Measurements from ENCODE around the gene PIMREG. TPM values are rescaled to one million over a fixed set of nuclear protein-coding genes. Genes with fewer than 3 reads are reported as not detected.

PIMREG gene
- polyA plus RNA-seq, 1 donor from 2014 or later: 6.0 TPM

DNA sequence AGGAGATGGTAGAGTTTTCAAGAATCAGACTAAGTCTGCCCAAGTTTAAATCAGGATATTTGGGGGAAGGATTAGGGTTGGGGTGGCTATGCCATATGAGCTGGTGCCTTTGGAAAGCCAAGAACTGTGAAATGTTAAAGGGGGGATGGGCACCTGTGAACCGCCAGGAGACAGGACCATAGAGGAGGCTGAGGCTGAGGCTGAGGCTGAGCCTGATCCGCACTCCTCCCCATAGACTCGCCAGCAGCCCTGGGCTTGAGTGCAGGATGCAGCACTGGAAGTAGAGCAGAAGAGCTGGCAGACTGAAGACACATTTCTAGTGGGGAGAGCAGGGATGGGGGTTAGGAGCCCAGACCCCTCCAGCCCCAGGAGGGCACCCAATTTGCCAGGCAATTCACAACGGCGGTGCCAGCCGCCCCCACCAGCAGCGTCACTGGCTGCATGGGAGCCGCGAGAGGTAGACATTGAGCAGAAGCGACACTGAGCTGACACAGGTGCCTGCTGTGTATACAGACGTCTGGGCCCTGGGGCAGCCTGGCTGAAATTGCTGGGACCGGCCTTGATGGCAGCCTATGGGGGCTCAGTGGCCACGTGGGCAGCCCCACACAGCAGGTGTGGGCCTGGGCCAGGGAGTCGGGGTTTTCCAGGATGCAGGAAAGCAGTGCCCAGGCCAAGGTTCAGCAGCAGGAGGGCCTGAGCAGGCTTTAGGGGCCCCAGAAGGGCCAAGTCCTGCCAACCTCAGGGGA is 9.2 kb downstream of the PIMREG start:
- no peaks in the 10 kb centered on the region for H3K36me3 ChIP-seq (ENCODE audit: insufficient read depth, low read length)
- H3K9me2 ChIP-seq (ENCODE audit: insufficient read depth, low read length): no peaks in the 10 kb centered on the region
- H3K4me2 ChIP-seq (ENCODE audit: low read length): no peak overlapping the region

DNA sequence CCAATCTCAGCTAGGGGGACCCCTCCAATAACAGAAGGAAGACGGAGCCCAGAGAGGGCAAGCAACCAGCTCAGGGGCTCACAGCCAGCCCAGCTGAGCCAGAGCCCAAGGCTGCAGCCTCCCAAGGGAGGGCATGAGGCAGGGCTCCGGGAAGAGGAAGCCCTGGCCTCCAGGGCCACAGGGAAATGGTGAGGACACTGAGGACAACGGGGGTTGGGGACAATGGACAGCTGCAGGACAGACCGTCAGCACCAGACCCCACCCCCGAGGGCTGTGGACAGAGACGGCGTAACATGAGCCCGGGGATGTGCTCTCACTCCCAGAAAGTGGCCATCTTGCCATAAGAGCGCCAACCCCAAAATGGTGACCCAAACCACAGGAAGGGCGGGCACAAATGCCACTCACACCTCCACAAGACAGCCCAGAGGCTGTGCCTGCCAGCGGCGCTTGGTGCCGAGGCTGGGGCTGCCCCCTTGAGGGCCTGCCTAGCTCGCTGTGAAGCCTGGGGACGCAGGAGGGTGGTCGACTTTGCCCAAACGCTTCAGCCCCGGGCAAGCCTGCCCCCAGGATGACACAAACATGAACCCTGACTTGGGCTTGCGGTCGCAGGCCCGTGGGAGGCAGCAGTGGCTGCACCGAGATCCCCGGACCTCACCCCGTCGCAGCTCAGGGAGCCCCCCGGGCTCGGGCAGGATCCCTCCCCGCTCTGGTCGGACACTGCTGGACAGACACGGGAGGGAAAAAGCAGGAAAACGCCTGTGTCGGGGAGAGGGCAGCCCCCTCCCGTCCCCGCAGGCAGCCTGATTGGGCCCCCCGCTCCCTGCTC is 10.5 kb downstream of the PIMREG start:
- no peak overlapping the region for H3K27ac ChIP-seq (ENCODE audit: low read length)
- H4K20me1 ChIP-seq (ENCODE audit: insufficient read depth): no peaks in the 10 kb centered on the region
- H3K36me3 ChIP-seq (ENCODE audit: insufficient read depth, low read length): no peaks in the 10 kb centered on the region
- H3K9me3 ChIP-seq (ENCODE audit: low read length): no peaks in the 10 kb centered on the region
- H2AFZ ChIP-seq (ENCODE audit: low read depth, low read length): no peak overlapping the region
- H3F3A ChIP-seq (ENCODE audit: insufficient read depth, low read length, poor library complexity, severe bottlenecking): no peaks in the 10 kb centered on the region
- no peaks in the 10 kb centered on the region for H3K27me3 ChIP-seq (ENCODE audit: insufficient read depth, low read depth, low read length)
- no peak overlapping the region for H3K9ac ChIP-seq (ENCODE audit: low read length)
- no peaks in the 10 kb centered on the region for H3K79me2 ChIP-seq (replicated peaks; ENCODE audit: insufficient read depth, low read length)
- no peak overlapping the region for H3K4me2 ChIP-seq (ENCODE audit: low read length)
- H3K4me3 ChIP-seq (ENCODE audit: low read length): no peak overlapping the region
- H3K9me2 ChIP-seq (ENCODE audit: insufficient read depth, low read length): no peaks in the 10 kb centered on the region
- TF ChIP-seq EZH2 (IDR thresholded peaks at IDR 0.05; ENCODE audit: borderline replicate concordance, insufficient read depth, low read length, poor library complexity, severe bottlenecking) (no peak), CTCF (IDR thresholded peaks at IDR 0.05; ENCODE audit: poor library complexity, severe bottlenecking) (no peak), POLR2AphosphoS5 (IDR thresholded peaks at IDR 0.05) (no peak), EP300 (conservative IDR thresholded peaks at IDR 0.05; ENCODE audit: poor library complexity, severe bottlenecking) (no peak), MXI1 (conservative IDR thresholded peaks at IDR 0.05; ENCODE audit: poor library complexity, severe bottlenecking) (no peak), RAD21 (conservative IDR thresholded peaks at IDR 0.05) (no peak)

More for the DNA sequence above, 9.2 kb downstream of the PIMREG start:
- Histone ChIP-seq H2AFZ (ENCODE audit: low read depth, low read length) (no peak overlapping the region), H3K27me3 (ENCODE audit: insufficient read depth, low read depth, low read length) (no peaks in the 10 kb centered on the region), H3F3A (ENCODE audit: insufficient read depth, low read length, poor library complexity, severe bottlenecking) (no peaks in the 10 kb centered on the region), H3K27ac (ENCODE audit: low read length) (no peak overlapping the region), H3K9me3 (ENCODE audit: low read length) (no peaks in the 10 kb centered on the region), H3K79me2 (replicated peaks; ENCODE audit: insufficient read depth, low read length) (no peaks in the 10 kb centered on the region), H3K9ac (ENCODE audit: low read length) (no peak overlapping the region), H4K20me1 (ENCODE audit: insufficient read depth) (no peaks in the 10 kb centered on the region), H3K4me3 (ENCODE audit: low read length) (no peak overlapping the region)
- TF ChIP-seq EP300 (conservative IDR thresholded peaks at IDR 0.05; ENCODE audit: poor library complexity, severe bottlenecking) (no peak), SMC3 (conservative IDR thresholded peaks at IDR 0.05; ENCODE audit: poor library complexity) (no peak), POLR2AphosphoS5 (IDR thresholded peaks at IDR 0.05) (no peak), CTCF (IDR thresholded peaks at IDR 0.05; ENCODE audit: poor library complexity, severe bottlenecking) (no peak), TAF1 (IDR thresholded peaks at IDR 0.05; ENCODE audit: low read depth) (no peak), MXI1 (conservative IDR thresholded peaks at IDR 0.05; ENCODE audit: poor library complexity, severe bottlenecking) (no peak), RAD21 (conservative IDR thresholded peaks at IDR 0.05) (no peak)
- TF ChIP-seq, protein P1, sequence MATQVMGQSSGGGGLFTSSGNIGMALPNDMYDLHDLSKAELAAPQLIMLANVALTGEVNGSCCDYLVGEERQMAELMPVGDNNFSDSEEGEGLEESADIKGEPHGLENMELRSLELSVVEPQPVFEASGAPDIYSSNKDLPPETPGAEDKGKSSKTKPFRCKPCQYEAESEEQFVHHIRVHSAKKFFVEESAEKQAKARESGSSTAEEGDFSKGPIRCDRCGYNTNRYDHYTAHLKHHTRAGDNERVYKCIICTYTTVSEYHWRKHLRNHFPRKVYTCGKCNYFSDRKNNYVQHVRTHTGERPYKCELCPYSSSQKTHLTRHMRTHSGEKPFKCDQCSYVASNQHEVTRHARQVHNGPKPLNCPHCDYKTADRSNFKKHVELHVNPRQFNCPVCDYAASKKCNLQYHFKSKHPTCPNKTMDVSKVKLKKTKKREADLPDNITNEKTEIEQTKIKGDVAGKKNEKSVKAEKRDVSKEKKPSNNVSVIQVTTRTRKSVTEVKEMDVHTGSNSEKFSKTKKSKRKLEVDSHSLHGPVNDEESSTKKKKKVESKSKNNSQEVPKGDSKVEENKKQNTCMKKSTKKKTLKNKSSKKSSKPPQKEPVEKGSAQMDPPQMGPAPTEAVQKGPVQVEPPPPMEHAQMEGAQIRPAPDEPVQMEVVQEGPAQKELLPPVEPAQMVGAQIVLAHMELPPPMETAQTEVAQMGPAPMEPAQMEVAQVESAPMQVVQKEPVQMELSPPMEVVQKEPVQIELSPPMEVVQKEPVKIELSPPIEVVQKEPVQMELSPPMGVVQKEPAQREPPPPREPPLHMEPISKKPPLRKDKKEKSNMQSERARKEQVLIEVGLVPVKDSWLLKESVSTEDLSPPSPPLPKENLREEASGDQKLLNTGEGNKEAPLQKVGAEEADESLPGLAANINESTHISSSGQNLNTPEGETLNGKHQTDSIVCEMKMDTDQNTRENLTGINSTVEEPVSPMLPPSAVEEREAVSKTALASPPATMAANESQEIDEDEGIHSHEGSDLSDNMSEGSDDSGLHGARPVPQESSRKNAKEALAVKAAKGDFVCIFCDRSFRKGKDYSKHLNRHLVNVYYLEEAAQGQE (IDR thresholded peaks at IDR 0.05; ENCODE audit: borderline replicate concordance): no peak

All from neural cell (in vitro differentiated cells).